NCI-H146 treated with DMSO at 0.1 percent for 48 hours (cell line): Measurements from ENCODE around the gene THSD7B.

Experiments
- DNase-seq: peaks from one replicate; lab custom pipeline; 2025; ENCODE audit not compliant: unreplicated experiment; lab: John Stamatoyannopoulos, UW

THSD7B gene

DNA sequence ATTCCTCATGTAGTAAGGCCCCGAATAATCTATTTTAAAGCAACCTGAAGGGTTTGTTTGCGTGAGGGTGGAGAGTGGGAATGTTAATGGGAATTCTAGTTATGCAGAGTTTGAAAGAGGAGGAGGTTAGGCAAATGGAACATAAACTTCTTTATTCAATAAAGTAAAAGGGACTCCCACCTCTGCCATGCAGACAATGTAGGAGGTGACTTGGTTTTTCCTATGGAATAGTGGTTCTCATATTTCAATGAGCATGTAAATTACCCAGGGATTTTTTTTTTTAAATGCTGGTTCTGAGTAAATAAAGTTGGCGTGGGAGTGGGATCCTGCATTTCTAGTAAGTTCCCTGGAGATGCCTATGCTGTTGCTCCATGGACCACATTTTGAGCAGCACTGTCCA is 367.9 kb downstream of the THSD7B start:
- DNase-seq: no peak

- no peak for DNase-seq
Measured at GRCh38 chr2:137138263-137138662, 372.9 kb downstream of the THSD7B start.

GRCh38 chr2:137151731-137152130 is 386.4 kb downstream of the THSD7B start:
- no peak for DNase-seq

DNA sequence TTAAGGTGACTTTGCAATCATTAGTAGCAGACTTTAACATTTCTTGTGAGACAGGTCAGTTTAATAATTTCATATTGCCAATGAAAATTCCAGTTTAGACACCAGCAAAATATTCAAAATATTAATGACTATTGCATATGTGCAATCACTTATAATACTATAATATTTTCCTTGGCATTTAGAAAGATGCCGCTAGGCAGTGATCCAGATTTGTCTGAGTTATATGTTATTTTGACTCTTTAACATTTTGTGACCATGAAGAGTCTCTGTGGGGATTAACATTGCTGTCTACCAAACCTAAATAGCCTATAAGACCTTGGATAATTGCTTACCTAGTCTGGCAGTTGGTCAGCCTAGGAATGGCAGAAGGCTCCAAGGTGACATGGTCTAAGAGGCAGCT is 389.6 kb downstream of the THSD7B start:
- DNase-seq: no peak

GRCh38 chr2:137155356-137156104 is 390.2 kb downstream of the THSD7B start:
- no peak for DNase-seq

DNA sequence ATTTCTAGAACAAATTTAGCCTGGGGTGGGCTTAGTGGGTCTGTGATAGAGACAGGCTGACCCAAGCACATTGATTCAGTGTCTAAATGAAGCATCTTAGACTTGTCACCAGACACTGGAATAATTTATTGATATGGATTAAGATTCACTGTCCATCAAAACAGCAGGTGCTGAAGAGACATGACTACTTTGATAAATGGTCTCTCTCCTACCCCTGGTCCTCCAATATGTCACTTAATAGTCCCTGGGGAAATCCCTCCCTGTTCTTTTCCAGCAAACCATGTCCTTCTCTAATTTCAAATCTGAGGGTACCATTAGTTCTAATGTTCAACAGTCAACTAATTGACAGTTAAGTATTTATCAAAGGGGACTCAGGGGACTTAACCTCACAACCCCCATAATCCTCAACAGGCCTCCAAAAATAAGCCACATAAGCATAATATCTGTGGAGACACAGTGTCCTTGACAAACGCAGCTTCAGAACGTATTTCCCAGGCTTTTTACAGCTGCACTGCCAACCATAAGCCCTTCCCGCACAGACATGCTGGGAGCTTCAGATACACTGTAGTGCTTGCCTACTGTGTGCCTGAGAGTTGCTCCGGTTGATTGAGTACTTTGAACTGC is 391.0 kb downstream of the THSD7B start:
- no peak for DNase-seq

DNA sequence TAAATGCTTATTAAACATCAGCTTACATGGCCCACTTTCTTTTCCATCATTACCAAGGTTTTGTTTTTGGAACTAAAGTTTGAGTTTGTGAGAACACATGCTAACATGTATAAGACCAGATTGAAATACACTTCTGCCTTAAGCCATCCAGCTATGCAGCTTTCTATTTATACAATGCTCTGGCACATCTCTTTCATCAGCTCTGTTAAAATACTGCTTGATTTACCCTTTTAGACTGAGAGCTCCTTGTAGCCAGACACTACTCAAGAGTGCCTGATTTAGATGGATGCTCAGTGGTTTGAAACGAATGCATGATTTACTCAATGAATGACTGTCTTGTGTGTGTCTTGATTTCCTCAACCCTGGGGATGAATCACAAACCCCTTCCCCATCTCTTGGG is 392.5 kb downstream of the THSD7B start:
- DNase-seq: no peak

GRCh38 chr2:137161250-137161649 is 395.9 kb downstream of the THSD7B start:
- DNase-seq: no peak

GRCh38 chr2:137165968-137166367 is 400.6 kb downstream of the THSD7B start:
- no peak for DNase-seq

GRCh38 chr2:137167651-137168050 is 402.3 kb downstream of the THSD7B start:
- DNase-seq: no peak

DNA sequence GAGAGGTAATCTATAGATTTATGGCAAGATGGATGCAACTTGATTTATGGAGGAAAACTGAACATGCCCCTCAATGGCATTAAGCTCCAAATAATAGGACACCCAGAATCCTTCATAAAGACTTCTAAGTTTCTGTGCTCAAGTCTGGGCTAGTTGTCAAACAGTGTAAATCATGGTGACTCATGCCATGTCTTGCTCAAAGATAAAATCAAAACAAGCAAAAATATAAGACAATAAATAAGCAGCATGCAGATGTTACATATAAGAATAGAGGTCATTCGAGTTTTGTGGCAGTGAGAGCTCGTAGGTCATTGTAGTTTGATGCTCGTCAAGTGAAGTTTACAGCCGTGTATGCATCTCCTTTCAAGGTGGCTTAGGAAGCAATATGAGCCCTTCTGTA is 403.2 kb downstream of the THSD7B start:
- no peak for DNase-seq

DNA sequence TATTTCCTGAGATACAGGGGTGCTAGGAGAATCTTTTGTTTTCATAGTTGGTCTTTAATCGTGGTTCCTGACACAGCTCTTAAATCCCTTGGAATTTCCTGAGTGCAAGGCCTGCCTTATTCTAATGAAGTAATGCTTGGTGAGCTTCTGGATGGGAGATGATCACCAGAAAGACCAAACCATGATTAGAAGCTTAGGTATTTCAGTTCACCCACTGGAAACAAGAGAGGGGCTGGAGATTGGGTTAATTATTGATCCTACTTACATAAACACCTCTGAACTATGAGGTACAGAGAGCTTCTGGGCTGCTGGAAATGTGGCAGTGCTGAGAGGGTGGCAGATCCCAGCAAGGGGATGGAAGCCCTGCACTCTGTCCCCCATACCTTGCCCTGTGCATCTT is 406.8 kb downstream of the THSD7B start:
- DNase-seq: no peak

- no peak for DNase-seq
Measured at GRCh38 chr2:137173463-137173862, 408.1 kb downstream of the THSD7B start.

GRCh38 chr2:137175246-137175645 is 409.9 kb downstream of the THSD7B start:
- DNase-seq: no peak

DNA sequence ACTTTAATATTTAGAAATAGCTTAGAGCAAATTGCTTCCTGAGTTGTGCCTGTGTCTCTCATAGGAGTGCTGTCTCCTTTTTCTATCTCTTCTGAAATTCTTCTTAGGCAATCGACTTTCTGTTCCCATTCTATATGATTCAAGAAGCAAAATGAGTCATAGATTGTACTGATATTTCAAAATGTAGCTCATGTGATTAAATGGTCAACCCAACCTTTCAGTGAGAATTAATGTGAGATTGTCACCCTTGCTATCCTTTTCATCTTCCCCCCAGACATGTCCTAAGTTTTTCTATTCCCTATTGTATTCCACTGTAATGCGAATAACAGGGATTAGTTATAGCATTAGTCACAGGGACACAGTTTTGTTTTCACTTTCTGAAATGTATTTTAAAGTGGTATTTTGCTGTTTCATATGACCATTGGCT is 413.6 kb downstream of the THSD7B start:
- DNase-seq: no peak

GRCh38 chr2:137179542-137179941 is 414.2 kb downstream of the THSD7B start:
- no peak for DNase-seq

DNA sequence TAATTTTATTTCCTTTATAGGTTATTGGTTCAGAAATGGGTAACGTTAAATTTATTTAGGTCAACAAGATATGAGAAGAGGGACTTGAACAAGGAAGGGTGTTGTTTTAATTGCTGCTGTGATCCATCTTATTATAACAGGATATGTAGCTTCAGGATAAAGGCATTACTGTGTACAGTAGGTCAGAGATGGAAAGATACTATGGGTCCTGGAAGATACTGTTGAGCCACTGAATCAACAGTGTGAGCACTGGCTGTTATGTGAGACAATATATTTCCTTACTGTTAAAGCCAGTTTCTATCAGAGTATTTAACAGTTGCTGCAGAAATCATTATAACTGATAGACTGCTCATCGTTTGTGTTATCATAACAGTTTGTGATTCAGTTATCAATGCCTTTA is 414.7 kb downstream of the THSD7B start:
- DNase-seq: no peak

DNA sequence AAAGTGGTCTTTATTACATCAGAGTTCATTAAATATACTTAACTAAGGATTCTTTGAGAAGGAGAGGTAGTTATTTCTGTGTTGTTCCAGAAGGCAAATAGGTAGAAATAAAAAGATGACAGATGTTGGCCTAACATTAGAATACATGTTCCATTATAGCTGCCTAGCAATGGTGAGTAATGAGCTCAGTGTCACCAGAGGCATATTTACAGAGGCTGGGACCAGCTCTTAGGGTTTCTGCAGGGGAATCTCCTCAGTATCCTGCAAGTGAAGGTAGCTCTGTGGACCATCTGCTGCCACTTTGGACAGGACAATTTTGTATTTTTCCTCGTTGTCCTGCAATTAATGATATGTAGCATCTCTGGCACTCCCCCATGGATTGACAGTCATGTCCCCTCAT is 416.0 kb downstream of the THSD7B start:
- DNase-seq: no peak

- no peak for DNase-seq
Measured at GRCh38 chr2:137182071-137182470, 416.7 kb downstream of the THSD7B start.

GRCh38 chr2:137183206-137183898 is 418.0 kb downstream of the THSD7B start:
- no peak for DNase-seq

- DNase-seq: no peak
Measured at GRCh38 chr2:137185378-137186078, 420.2 kb downstream of the THSD7B start.

GRCh38 chr2:137187216-137187615 is 421.9 kb downstream of the THSD7B start:
- no peak for DNase-seq
